Medulla oblongata (tissue), 1 donor: Measurements from ENCODE around the gene TAF11L8.
"Not testable (repeated sequence)": the region's sequence is repeated elsewhere in the genome, so short reads cannot be mapped to it uniquely, and the experiment has no call there.

Experiments used
- DNase-seq: peaks from one replicate; pipeline ENCODE4 v3.0.0-alpha.2; 2015; ENCODE audit errors: extremely low spot score

Gene TAF11L8

GRCh38 chr5:17590860-17591259 lies at the start of gene TAF11L8:
TSS of gene TAF11L8 (minus strand) at chr5:17590960.
- not testable (repeated sequence) for DNase-seq

GRCh38 chr5:17634160-17634559 lies 43.4 kb upstream of the TAF11L8 start, which contains the start of gene TAF11L14:
TSS of gene TAF11L14 (plus strand) at chr5:17634460.
- no peak for DNase-seq

GRCh38 chr5:17631788-17632187 lies 41.0 kb upstream of the TAF11L8 start, which contains the start of gene TAF11L13:
TSS of gene TAF11L13 (plus strand) at chr5:17632088.
- not testable (repeated sequence) for DNase-seq

- no peak for DNase-seq
These were observed 34.9 kb upstream of the TAF11L8 start for GRCh38 chr5:17625686-17626085.

- DNase-seq: no peak
These were observed 29.9 kb upstream of the TAF11L8 start for GRCh38 chr5:17620627-17621026.

GRCh38 chr5:17619354-17619753 lies 28.6 kb upstream of the TAF11L8 start:
- no peak for DNase-seq

- DNase-seq: no peak
These were observed 24.3 kb upstream of the TAF11L8 start for GRCh38 chr5:17614872-17615605.

- not testable (repeated sequence) for DNase-seq
These were observed 19.3 kb upstream of the TAF11L8 start, which contains the start of gene TAF11L12 for GRCh38 chr5:17610092-17610491. TSS of gene TAF11L12 (plus strand) at chr5:17610392.

GRCh38 chr5:17607461-17607860 lies 16.7 kb upstream of the TAF11L8 start:
- not testable (repeated sequence) for DNase-seq

- DNase-seq: no peak
These were observed 14.2 kb upstream of the TAF11L8 start for GRCh38 chr5:17604951-17605350.

GRCh38 chr5:17603880-17604279 lies 13.1 kb upstream of the TAF11L8 start, which contains the start of gene TAF11L11:
TSS of gene TAF11L11 (plus strand) at chr5:17604183.
- DNase-seq: not testable (repeated sequence)

GRCh38 chr5:17597728-17598127 lies 7.0 kb upstream of the TAF11L8 start, which contains the start of gene TAF11L10:
TSS of gene TAF11L10 (minus strand) at chr5:17597828.
- DNase-seq: not testable (repeated sequence)

GRCh38 chr5:17594255-17594654 lies 3.5 kb upstream of the TAF11L8 start, which contains the start of gene TAF11L9:
TSS of gene TAF11L9 (minus strand) at chr5:17594394.
- DNase-seq: not testable (repeated sequence)

GRCh38 chr5:17585658-17586057 lies 5.1 kb downstream of the TAF11L8 start, which contains the start of gene TAF11L7:
TSS of gene TAF11L7 (minus strand) at chr5:17585758.
- DNase-seq: not testable (repeated sequence)
